Glutamatergic neuron (in vitro differentiated cells): ENCODE results near the gene PLTP. TPM values are rescaled to one million over a fixed set of nuclear protein-coding genes. Genes with fewer than 3 reads are reported as not detected.
A peak's percentile ranks its signal among the peaks of the same experiment; 100 is the strongest.

Source experiments
- DNase-seq: peaks from one replicate; pipeline ENCODE4 v3.0.0; 2022
- H3K27ac Mint-ChIP-seq: one replicate; pipeline ENCODE4 v1.8.0; 2020; ENCODE audit warnings: mild to moderate bottlenecking, mixed read lengths, inconsistent platforms; ENCODE audit not compliant: unreplicated experiment
- H3K27me3 Mint-ChIP-seq: one replicate; pipeline ENCODE4 v1.8.0; 2020; ENCODE audit warnings: mild to moderate bottlenecking, moderate library complexity, mixed read lengths, inconsistent platforms; ENCODE audit not compliant: unreplicated experiment
- H3K36me3 Mint-ChIP-seq: one replicate; pipeline ENCODE4 v1.8.0; 2020; ENCODE audit warnings: mild to moderate bottlenecking, mixed read lengths, inconsistent platforms; ENCODE audit not compliant: unreplicated experiment
- H3K4me1 Mint-ChIP-seq: one replicate; pipeline ENCODE4 v1.8.0; 2020; ENCODE audit warnings: mild to moderate bottlenecking, low read depth, mixed read lengths, inconsistent platforms; ENCODE audit not compliant: unreplicated experiment
- H3K4me3 Mint-ChIP-seq: one replicate; pipeline ENCODE4 v1.8.0; 2020; ENCODE audit warnings: mild to moderate bottlenecking, mixed read lengths, inconsistent platforms; ENCODE audit not compliant: unreplicated experiment
- H3K9me3 Mint-ChIP-seq: one replicate; pipeline ENCODE4 v1.8.0; 2020; ENCODE audit warnings: mild to moderate bottlenecking, moderate library complexity, mixed read lengths, inconsistent platforms; ENCODE audit not compliant: unreplicated experiment
- total RNA-seq: library from RNA; stranded (reverse); fragmentation: NEBNext Ultra II Directional; extraction: Animal tissue kit (Norgen Biotek cat#: 25700); gene quantifications from one replicate; pipeline ENCODE4 v1.2.1, GENCODE V29; 2021; ENCODE audit not compliant: unreplicated experiment
- TF ChIP-seq, protein P1 (sequence below): fragments of 200-600 bp; sonication (generic); IDR thresholded peaks from one replicate; pipeline ENCODE4 v1.5.0; 2021; ENCODE audit not compliant: partially characterized antibody, unreplicated experiment

The PLTP gene
- total RNA-seq, 1 donor from 2014 or later: 29.7 TPM

DNA sequence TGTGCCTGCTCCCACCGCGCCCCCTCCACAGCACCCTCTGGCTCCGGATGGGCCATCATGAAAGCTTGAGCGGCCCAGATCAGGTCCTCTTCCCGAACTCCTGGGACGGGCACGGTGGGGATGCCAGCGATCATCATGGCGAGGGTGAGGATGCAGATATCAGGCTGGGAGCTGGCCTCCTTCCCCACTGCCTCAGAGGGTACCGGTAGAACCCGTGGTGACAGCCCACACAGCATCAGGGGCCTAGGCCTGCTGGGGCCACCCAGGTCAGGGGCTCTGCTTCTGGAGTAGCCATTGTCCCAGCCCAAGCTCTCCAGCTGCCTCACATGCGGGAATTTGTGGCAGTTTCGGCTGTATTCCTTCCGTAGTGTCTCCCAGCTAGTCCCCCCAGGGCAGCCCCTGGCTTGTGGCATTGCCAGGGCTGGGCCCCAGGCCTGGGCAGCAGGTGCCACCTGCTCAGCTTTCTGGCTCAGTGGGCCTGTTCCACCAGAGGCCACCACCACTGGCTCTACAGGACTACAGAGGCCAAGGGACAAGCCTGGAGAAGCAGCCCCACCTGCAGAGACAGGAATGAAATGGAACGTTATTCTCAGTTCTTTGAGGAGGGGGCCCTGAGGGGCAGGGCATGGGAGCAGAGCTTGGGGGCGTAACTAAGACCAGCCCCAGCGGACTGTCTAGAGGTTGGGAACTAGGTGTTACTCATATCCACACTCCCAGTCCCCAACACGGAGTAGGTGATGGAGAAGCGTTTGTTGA, 25.2 kb downstream of the PLTP start:
- H3K36me3 Mint-ChIP-seq: no peaks in the 10 kb centered on the region
- DNase-seq: no peak
- TF ChIP-seq, protein P1, sequence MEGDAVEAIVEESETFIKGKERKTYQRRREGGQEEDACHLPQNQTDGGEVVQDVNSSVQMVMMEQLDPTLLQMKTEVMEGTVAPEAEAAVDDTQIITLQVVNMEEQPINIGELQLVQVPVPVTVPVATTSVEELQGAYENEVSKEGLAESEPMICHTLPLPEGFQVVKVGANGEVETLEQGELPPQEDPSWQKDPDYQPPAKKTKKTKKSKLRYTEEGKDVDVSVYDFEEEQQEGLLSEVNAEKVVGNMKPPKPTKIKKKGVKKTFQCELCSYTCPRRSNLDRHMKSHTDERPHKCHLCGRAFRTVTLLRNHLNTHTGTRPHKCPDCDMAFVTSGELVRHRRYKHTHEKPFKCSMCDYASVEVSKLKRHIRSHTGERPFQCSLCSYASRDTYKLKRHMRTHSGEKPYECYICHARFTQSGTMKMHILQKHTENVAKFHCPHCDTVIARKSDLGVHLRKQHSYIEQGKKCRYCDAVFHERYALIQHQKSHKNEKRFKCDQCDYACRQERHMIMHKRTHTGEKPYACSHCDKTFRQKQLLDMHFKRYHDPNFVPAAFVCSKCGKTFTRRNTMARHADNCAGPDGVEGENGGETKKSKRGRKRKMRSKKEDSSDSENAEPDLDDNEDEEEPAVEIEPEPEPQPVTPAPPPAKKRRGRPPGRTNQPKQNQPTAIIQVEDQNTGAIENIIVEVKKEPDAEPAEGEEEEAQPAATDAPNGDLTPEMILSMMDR: no peak
- no peak overlapping the region for H3K27ac Mint-ChIP-seq
- H3K27me3 Mint-ChIP-seq: peaks cover 3% of the 10 kb centered on the region
- peaks cover 4% of the 10 kb centered on the region for H3K4me1 Mint-ChIP-seq
- H3K9me3 Mint-ChIP-seq: peaks cover 5% of the 10 kb centered on the region
- no peak overlapping the region for H3K4me3 Mint-ChIP-seq

DNA sequence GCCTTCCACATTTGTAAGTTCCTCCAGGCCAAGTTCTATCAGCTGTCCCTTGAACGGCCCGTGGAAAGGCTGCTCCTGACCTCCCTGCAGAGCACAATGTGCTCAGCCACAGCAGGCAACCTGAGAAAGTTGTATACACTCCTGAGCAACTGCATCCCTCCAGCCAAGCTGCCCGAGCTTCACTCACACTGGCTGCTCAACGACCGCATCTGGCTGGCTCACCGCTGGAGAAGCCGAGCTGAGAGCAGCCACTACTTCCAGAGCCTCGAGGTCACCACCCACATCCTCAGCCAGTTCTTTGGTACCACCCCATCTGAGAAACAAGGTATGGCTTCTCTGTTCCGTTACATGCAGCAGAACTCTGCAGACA, 28.9 kb downstream of the PLTP start:
- TF ChIP-seq, protein P1: no peak
- Mint-ChIP-seq H3K27me3 (peaks cover 3% of the 10 kb centered on the region), H3K36me3 (no peaks in the 10 kb centered on the region), H3K4me1 (peaks cover 9% of the 10 kb centered on the region), H3K27ac (no peak overlapping the region), H3K4me3 (no peak overlapping the region), H3K9me3 (no peaks in the 10 kb centered on the region)
- no peak for DNase-seq

DNA sequence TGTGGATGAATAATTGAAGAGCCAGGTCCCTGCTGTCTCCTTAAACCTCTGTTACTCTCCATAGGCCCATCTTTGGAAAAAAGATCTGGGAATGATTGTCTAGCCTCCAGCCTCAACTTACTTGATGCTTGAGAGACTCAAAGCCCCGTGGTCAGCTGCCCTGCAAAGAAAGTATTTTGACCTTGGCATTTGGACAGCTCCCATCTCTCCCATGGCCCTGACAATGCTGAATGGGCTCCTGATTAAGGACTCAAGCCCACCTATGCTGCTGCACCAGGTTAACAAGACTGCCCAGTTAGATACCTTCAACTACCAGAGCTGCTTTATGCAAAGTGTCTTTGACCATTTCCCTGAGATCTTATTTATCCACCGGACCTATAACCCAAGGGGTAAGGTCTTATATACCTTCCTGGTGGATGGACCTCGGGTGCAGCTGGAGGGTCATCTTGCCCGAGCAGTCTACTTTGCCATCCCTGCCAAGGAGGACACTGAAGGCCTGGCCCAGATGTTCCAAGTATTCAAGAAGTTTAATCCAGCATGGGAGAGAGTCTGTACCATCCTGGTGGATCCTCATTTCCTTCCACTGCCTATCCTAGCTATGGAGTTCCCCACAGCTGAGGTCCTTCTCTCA, 29.4 kb downstream of the PLTP start:
- no peak for DNase-seq
- Mint-ChIP-seq H3K27me3 (peaks cover 3% of the 10 kb centered on the region), H3K4me3 (peak overlapping the region; percentile 78), H3K4me1 (peaks cover 9% of the 10 kb centered on the region), H3K27ac (no peak overlapping the region), H3K36me3 (no peaks in the 10 kb centered on the region), H3K9me3 (no peaks in the 10 kb centered on the region)
- TF ChIP-seq, protein P1: no peak

DNA sequence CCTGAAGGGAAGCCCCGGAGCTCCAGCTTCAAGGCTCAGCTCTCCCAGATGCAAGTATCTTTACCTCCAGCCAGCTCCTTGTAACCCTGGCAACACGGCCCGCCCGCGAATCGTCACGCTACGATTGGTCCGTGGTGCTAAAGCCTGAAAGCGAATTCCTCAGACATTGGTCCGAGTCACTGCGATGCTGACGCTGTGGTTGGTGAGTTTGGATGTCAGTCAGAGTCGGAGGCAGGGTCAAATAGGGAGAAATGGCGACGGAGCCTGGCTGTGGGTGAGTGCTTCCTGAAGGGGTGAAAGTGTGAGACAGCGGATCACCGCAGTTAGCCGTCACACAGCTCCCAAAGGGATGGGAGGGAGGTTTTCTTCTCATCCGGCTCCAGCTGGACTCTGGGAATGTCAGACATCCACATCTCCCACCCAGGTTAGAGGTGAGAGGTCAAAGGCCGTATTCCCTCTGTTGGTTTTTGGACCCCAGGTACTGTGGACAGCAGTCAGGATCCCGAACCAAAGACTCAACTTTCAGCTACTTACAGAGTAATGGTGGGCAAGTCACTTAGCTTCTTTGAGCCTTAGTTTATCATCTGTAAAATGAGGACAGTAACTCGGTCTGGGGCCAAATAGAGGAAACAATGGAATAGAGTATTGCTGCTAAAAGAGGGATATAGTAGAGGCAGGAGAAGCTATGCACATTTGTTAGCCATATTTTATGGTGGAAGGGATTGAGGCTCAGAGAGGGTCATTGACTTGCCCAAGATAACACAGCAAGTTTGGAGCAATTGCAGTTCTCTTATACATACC, 30.8 kb downstream of the PLTP start, which contains the start of gene ZSWIM1:
Gene ZSWIM1 (plus strand): TSS at position 240 of the 801 bp plus-strand sequence. CDS start 1,366 bp downstream, outside the sequence.
- Mint-ChIP-seq H3K4me3 (peak within 1 kb of the TSS; percentile 88), H3K4me1 (peaks cover 9% of the 10 kb centered on the region), H3K27ac (peak within 1 kb of the TSS; percentile 87), H3K27me3 (peaks cover 3% of the 10 kb centered on the region), H3K36me3 (no peaks in the 10 kb centered on the region), H3K9me3 (no peaks in the 10 kb centered on the region)
- TF ChIP-seq, protein P1: no peak
- peak; percentile 99 for DNase-seq
